Activated T-cell treated with anti-CD3 and anti-CD28 coated beads, Interleukin-2, amount 50 U/mL, for 72 hours (primary cell): ENCODE results near the gene PTGES. TPM values are rescaled to one million over a fixed set of nuclear protein-coding genes. Genes with fewer than 3 reads are reported as not detected.

Experiments
- ATAC-seq, 2 donors: fragments of 150-1000 bp; cut with Tn5 transposase; replicated peaks in 1 of 2; 2 replicates each; pipeline ENCODE4 v1.10.0; 2021; ENCODE audit warnings: moderate library complexity in 2 of 2, mild to moderate bottlenecking in 1 of 2
- DNase-seq, 2 donors: peaks; one replicate each; pipeline ENCODE4 v3.0.0; 2021 to 2022; ENCODE audit warnings: mixed read lengths in 1 of 2
- H3K27ac Mint-ChIP-seq: one replicate; pipeline ENCODE4 v1.8.0; 2022; ENCODE audit warnings: mild to moderate bottlenecking, moderate library complexity, mixed read lengths
- H3K27me3 Mint-ChIP-seq: one replicate; pipeline ENCODE4 v1.8.0; 2022; ENCODE audit warnings: low read depth, mixed read lengths
- H3K36me3 Mint-ChIP-seq, 2 donors: one replicate each; pipeline ENCODE4 v1.8.0; 2022; ENCODE audit warnings: mixed read lengths in 2 of 2, mild to moderate bottlenecking in 1 of 2; ENCODE audit not compliant: insufficient read depth in 2 of 2
- H3K4me1 Mint-ChIP-seq: one replicate; pipeline ENCODE4 v1.8.0; 2022; ENCODE audit warnings: low read depth, mixed read lengths
- H3K4me3 Mint-ChIP-seq, 2 donors: one replicate each; pipeline ENCODE4 v1.8.0; 2022; ENCODE audit warnings: mild to moderate bottlenecking in 2 of 2, mixed read lengths in 2 of 2, moderate library complexity in 2 of 2
- H3K9me3 Mint-ChIP-seq, 2 donors: one replicate each; pipeline ENCODE4 v1.8.0; 2022; ENCODE audit warnings: mixed read lengths in 2 of 2
- total RNA-seq, 2 donors: library from RNA; stranded (reverse); gene quantifications; one replicate each; pipeline ENCODE4 v1.2.3, GENCODE V29; 2022

The PTGES gene
- total RNA-seq, 2 donors from 2014 or later: 0.48 to 0.74 TPM

DNA sequence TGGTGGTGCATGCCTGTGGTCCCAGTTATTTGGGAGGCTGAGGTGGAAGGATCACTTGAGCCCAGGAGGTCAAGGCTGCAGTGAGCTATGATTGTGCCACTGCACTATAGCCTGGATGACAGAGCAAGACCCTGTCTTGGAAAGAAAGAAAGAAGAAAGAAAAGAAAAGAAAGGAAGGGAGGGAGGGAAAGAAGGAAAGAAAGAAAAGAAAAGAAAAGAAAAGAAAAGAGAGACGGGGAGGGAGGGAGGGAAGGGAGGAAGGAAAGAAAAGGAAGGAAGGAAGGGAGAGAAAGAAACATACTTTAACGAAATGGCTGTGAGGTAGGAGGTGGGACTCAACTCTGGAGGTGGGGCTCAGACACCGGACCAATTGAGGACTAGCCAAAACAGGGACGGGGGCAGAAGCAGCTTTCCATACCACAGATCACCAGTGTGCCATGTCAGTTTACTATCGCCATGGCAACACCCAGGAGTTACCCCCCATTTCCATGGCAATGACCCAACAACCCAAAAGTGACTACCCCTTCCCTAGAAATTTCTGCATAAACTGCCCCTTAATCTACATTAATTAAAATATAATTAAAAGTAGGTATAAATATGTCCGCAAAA lies 21.3 kb downstream of the PTGES start:
- Mint-ChIP-seq H3K27ac (no peak overlapping the region), H3K36me3 (no peaks in the 10 kb centered on the region), H3K27me3 (peaks cover 6% of the 10 kb centered on the region), H3K9me3 (no peaks in the 10 kb centered on the region), H3K4me3 (no peak overlapping the region), H3K4me1 (peaks cover 4% of the 10 kb centered on the region)
- ATAC-seq (no peak), DNase-seq (no peak)

DNA sequence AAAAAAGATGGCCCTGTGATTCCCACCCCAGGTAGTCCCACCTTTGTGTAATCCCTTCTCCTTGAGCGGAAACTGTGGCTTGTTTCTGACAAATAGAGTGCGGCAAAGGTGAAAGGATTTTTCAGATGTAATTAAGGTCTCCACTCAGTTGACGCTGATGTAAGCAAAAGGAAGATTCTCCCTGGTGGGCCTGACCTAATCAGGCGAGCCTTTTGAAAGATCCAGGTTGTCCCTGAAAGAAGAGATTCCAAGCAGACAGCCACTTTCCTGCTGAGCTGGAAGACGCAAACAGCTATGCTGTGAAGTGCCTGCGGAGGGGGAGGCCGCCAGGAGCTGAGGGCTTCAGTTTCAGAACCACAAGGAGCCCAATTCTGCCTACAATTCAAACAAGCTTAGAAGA lies 24.1 kb downstream of the PTGES start:
- DNase-seq (no peak), ATAC-seq (no peak)
- Mint-ChIP-seq H3K4me3 (no peak overlapping the region), H3K9me3 (no peaks in the 10 kb centered on the region), H3K27me3 (peaks cover 6% of the 10 kb centered on the region), H3K27ac (no peak overlapping the region), H3K36me3 (no peaks in the 10 kb centered on the region), H3K4me1 (peaks cover 5% of the 10 kb centered on the region)

DNA sequence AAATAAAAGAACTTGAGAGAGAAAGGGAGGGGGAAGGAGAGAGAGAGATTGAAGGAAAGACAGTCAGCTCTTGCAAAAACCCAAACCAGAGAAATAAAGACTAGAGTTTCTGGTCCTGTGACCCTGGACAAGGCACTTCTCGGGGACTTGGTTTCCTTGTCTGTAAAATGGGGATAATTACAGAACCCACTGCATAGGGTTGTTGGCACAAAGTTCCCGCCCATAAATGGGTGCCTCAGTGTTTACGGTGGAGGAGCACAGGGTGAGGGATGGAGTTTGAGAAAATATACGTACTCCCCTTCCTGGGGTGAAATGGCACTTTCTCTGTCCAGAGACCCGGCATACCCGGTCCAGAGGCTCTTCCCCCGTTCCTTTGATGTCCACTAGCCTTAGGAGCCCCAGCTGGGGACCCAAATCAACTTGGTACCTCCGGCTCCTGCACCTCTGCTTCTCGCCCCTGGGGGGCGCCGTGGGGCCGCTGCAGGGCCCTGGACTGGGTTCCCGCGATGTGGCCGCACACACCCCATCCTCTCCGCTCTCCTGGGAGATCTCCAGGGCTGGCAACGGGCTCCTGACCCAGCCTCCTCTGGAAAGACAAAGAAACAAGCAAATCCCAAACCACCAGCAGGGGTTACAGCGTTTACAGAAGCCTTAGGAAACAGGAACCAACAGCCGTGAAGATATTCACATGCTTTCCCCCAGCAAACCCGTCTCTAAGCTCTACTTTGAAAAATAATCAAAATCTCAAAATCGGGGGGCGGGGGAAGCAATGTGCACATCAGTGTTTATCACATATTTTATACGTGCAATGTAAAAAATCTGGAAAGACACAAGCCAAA lies 26.3 kb downstream of the PTGES start:
- Mint-ChIP-seq H3K36me3 (no peaks in the 10 kb centered on the region), H3K9me3 (no peaks in the 10 kb centered on the region), H3K27me3 (peaks cover 5% of the 10 kb centered on the region), H3K4me3 (peak overlapping the region; percentile 55), H3K4me1 (peaks cover 5% of the 10 kb centered on the region), H3K27ac (no peak overlapping the region)
- DNase-seq: peak; percentile 68 to 79
- ATAC-seq: peak; percentile 93 to 95

- Mint-ChIP-seq H3K27ac (no peak overlapping the region), H3K36me3 (no peaks in the 10 kb centered on the region)
Observed at GRCh38 chr9:129725795-129726251, 27.0 kb downstream of the PTGES start.

DNA sequence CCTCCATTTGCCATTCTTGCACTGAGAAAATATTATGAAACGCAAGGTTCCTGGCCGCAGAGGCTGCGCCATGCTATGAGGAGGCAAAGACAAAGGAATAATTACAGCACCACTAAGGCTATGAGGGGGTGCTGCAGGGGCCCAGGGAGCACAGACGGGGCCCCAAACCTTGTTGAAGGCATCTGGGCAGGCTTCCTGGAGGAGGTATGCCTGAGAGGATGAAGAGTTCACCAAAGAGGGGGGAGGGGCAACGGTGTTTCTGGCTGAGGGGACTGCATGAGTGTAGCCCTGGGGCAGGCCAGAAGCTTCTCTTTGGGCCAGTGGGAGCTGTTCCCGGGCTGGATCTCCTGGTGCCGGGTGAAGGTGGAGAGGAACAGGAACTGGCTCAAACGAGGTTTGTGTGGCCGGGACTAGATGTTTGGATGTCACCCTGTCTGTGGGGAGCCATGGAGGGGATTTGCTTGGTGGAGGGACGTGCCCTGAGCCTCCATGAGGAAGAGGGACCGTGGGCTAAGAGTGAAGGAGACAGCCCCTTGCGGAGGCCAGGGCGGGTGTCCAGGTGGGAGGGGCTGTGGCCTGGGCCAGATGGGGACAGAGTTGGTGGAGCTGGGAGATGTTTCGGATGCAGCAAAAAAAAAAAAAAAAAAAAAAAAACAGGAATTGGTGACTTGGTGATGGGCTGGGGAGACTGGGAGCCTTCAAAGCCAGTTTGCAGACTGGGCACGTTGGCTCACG lies 28.2 kb downstream of the PTGES start:
- no peak for DNase-seq
- ATAC-seq: no peak
- H3K4me1 Mint-ChIP-seq: peaks cover 5% of the 10 kb centered on the region
- no peaks in the 10 kb centered on the region for H3K9me3 Mint-ChIP-seq
- H3K36me3 Mint-ChIP-seq: no peaks in the 10 kb centered on the region
- no peak overlapping the region for H3K27ac Mint-ChIP-seq
- peaks cover 11% of the 10 kb centered on the region for H3K27me3 Mint-ChIP-seq
- no peak overlapping the region for H3K4me3 Mint-ChIP-seq

More at GRCh38 chr9:129725795-129726251, 27.0 kb downstream of the PTGES start:
- Mint-ChIP-seq H3K9me3 (no peaks in the 10 kb centered on the region), H3K27me3 (peaks cover under 1% of the 10 kb centered on the region), H3K4me1 (peaks cover 5% of the 10 kb centered on the region), H3K4me3 (no peak overlapping the region)
- no peak for ATAC-seq
- no peak for DNase-seq

DNA sequence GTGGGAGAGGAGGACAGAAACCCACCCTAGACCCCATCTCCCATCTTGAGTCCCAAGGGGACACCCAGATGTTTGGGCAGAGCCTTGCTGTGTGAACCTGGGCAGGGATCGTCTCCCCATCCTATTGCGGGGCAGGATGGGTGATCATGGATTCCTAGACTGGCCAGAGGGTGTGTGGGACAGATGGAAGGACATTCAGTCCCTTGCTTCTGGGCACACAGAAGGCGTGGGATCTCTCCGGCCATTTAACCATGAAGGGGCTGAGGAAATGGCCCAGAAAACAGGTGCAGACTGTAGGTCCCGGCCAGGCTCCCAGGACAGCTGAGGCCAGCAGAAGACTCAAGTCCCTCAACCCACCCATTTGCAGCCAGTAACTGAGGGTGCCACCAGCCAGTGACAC lies 29.9 kb downstream of the PTGES start:
- DNase-seq (no peak), ATAC-seq (no peak)
- no peak overlapping the region for H3K27ac Mint-ChIP-seq
- H3K9me3 Mint-ChIP-seq: no peaks in the 10 kb centered on the region
- no peak overlapping the region for H3K4me3 Mint-ChIP-seq
- peaks cover 5% of the 10 kb centered on the region for H3K4me1 Mint-ChIP-seq
- no peaks in the 10 kb centered on the region for H3K36me3 Mint-ChIP-seq
- peaks cover 11% of the 10 kb centered on the region for H3K27me3 Mint-ChIP-seq

GRCh38 chr9:129720865-129721545 lies 31.8 kb downstream of the PTGES start:
- Mint-ChIP-seq H3K36me3 (no peaks in the 10 kb centered on the region), H3K4me1 (no peaks in the 10 kb centered on the region), H3K9me3 (no peaks in the 10 kb centered on the region), H3K4me3 (no peak overlapping the region), H3K27me3 (peaks cover 11% of the 10 kb centered on the region), H3K27ac (no peak overlapping the region)
- DNase-seq (no peak), ATAC-seq (no peak)

DNA sequence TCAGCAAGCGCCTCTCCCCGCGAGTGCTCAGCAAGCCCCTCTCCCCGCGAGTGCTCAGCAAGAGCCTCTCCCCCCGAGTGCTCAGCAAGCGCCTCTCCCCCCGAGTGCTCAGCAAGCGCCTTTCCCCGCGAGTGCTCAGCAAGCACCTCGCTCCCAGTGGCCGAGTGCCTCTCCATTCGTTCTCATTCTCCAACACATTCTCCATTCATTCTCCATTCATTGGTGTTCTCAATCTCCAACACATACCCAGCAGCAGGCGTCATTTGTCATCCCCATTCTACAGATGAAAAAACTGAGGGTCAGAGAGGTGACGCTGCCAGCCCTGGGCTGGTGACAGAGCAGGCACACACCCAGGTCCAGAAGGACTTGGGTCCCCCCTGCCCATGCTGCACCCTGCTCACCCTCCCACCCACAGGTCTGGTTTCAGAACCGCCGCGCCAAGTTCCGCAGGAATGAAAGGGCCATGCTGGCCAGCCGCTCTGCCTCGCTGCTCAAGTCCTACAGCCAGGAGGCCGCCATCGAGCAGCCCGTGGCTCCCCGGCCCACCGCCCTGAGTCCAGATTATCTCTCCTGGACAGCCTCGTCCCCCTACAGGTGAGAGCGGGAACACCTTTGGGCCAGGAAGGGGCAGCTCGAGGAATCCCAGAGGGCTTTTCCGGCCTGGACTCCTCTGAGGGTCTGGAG lies 32.5 kb downstream of the PTGES start:
- ATAC-seq (no peak), DNase-seq (no peak)
- peaks cover 17% of the 10 kb centered on the region for H3K27me3 Mint-ChIP-seq
- no peaks in the 10 kb centered on the region for H3K9me3 Mint-ChIP-seq
- H3K36me3 Mint-ChIP-seq: no peaks in the 10 kb centered on the region
- H3K4me1 Mint-ChIP-seq: no peaks in the 10 kb centered on the region
- no peak overlapping the region for H3K27ac Mint-ChIP-seq
- H3K4me3 Mint-ChIP-seq: no peak overlapping the region

GRCh38 chr9:129719135-129719534 lies 33.7 kb downstream of the PTGES start:
- DNase-seq (no peak), ATAC-seq (no peak)
- Mint-ChIP-seq H3K9me3 (no peaks in the 10 kb centered on the region), H3K27ac (no peak overlapping the region), H3K36me3 (no peaks in the 10 kb centered on the region), H3K27me3 (peaks cover 17% of the 10 kb centered on the region), H3K4me1 (no peaks in the 10 kb centered on the region), H3K4me3 (no peak overlapping the region)

- no peak for DNase-seq
- no peak overlapping the region for H3K27ac Mint-ChIP-seq
- H3K9me3 Mint-ChIP-seq: no peaks in the 10 kb centered on the region
- H3K4me1 Mint-ChIP-seq: no peaks in the 10 kb centered on the region
- H3K4me3 Mint-ChIP-seq: no peak overlapping the region
- no peaks in the 10 kb centered on the region for H3K36me3 Mint-ChIP-seq
- no peak for ATAC-seq
- H3K27me3 Mint-ChIP-seq: peaks cover 17% of the 10 kb centered on the region
Observed at GRCh38 chr9:129718647-129719046, 34.2 kb downstream of the PTGES start.

- H3K27me3 Mint-ChIP-seq: peaks cover 17% of the 10 kb centered on the region
- H3K27ac Mint-ChIP-seq: no peak overlapping the region
- H3K9me3 Mint-ChIP-seq: no peaks in the 10 kb centered on the region
- DNase-seq: no peak
- no peak for ATAC-seq
- no peak overlapping the region for H3K4me3 Mint-ChIP-seq
- no peaks in the 10 kb centered on the region for H3K36me3 Mint-ChIP-seq
- peaks cover 2% of the 10 kb centered on the region for H3K4me1 Mint-ChIP-seq
Observed at GRCh38 chr9:129717991-129718390, 34.9 kb downstream of the PTGES start.

DNA sequence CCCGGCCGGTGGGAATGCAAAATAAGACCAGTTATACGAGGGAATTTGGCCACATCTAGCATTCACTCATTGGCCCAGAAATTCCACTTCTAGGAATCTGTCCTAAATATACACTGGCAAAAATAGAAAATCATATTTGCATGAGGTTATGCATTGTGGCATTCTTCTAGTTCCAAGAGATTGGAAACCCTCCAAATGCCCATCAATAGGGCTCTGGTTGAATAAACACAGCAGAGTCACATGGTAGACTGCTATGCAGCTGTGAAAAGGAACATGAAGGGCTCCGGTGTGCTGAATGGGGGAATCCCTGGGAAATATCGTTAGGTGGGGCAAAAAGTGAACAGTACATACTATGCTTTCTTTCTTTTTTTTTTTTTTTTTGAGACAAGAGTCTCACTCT lies 36.8 kb downstream of the PTGES start:
- no peaks in the 10 kb centered on the region for H3K36me3 Mint-ChIP-seq
- H3K27ac Mint-ChIP-seq: no peak overlapping the region
- no peak overlapping the region for H3K4me3 Mint-ChIP-seq
- H3K4me1 Mint-ChIP-seq: peaks cover 16% of the 10 kb centered on the region
- peaks cover 17% of the 10 kb centered on the region for H3K27me3 Mint-ChIP-seq
- ATAC-seq (no peak), DNase-seq (no peak)
- H3K9me3 Mint-ChIP-seq: no peaks in the 10 kb centered on the region
